ENCODE measurements around the gene MDH1B.

The MDH1B gene

DNA sequence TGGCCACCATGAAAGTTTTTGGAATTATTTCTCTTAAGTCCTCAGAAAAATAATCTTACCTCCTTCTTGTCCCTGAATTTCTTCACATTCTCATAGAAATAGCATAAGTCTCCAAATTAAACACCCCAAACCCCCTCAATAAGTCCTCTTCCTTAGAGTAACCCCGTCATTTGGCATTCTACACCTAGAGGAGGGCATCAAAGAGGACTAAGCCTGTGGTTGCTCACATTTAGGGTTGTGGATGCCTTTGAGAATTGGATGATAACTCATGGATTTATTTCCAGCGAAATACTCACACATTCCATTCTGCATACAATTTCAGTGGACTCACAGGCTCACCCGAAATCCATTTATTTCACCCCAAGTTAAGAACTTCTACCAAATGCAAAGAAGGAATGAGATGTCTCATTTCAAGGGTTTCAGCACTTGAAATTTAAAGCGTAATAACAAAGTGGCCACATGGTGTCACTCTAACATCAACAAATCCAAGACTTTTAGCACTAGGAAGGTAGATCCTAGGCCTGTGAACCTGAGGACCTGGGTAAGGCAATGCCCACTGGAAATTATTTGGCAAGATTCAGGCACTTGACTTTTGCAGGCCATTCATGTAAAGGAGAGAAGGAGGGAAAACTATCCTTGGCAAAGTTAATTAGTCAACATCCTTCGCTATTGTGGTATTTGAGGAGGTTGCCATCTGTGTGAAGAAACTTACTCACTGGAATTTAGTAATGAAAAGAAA lies 71.6 kb downstream of the MDH1B start:
- Histone ChIP-seq H3K4me1 (ENCODE audit: insufficient read depth, insufficient read length) (no peaks in the 10 kb centered on the region), H3K4me3 (ENCODE audit: insufficient read length, low read depth) (no peak overlapping the region), H3K36me3 (ENCODE audit: insufficient read depth, insufficient read length, low read length) (no peaks in the 10 kb centered on the region), H3K9ac (ENCODE audit: insufficient read length, low read depth) (no peak overlapping the region), H3K27me3 (ENCODE audit: insufficient read depth, insufficient read length) (no peaks in the 10 kb centered on the region), H3K9me3 (ENCODE audit: insufficient read depth, low read length) (no peaks in the 10 kb centered on the region)
- TF ChIP-seq YY1 (IDR thresholded peaks at IDR 0.05; ENCODE audit: insufficient read depth, insufficient read length) (no peak), SUZ12 (IDR thresholded peaks at IDR 0.05; ENCODE audit: extremely low read depth, insufficient read depth, insufficient read length) (no peak), ZNF274 (IDR thresholded peaks at IDR 0.05; ENCODE audit: low read depth, low read length) (no peak)
- DNase-seq (ENCODE audit: low read depth, low spot score): peak; percentile 73

DNA sequence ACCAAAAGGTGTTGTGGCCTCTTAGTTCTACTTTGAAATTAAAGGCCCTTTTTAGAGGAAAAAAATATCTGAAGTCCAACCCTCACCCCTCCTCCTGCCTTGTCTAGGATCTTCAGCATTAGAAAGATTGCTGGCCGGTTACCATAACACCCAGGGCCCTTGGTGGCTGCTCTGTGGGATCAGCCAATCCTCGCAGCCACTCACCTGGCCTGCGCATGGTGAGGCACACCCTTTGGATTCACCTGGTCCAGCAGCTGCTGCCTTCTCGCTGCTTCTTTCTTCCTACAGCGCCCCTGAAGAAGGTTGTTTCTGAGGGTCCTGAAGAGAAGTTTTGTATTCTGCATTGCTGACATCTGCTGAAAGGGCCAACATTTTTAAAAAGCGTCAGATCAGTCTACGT lies 72.2 kb downstream of the MDH1B start:
- no peaks in the 10 kb centered on the region for H3K9me3 ChIP-seq (ENCODE audit: insufficient read depth, low read length)
- no peak for DNase-seq (ENCODE audit: low read depth, low spot score)
- TF ChIP-seq YY1 (IDR thresholded peaks at IDR 0.05; ENCODE audit: insufficient read depth, insufficient read length): no peak

DNA sequence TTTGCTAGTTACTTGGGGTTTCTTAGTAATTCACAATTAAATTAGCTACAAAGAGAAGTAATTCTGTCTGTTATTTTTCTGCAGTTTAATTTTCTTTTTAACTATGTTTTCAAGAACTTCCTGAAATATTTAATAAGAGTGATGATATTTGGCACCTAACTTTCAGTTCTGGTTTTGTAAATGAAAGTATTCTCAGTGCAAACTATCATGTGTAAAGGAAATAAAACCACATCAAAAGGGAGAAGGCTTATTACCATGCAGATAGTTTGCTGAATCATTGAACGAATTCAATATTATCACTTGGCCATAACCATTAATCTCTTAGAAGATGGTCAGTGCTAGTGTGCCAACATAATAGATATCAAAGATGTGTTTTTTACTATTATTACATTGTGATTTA lies 76.1 kb downstream of the MDH1B start:
- H3K9ac ChIP-seq (ENCODE audit: insufficient read length, low read depth): no peak overlapping the region
- TF ChIP-seq SUZ12 (IDR thresholded peaks at IDR 0.05; ENCODE audit: extremely low read depth, insufficient read depth, insufficient read length) (no peak), ZNF274 (IDR thresholded peaks at IDR 0.05; ENCODE audit: low read depth, low read length) (no peak), YY1 (IDR thresholded peaks at IDR 0.05; ENCODE audit: insufficient read depth, insufficient read length) (no peak)

More for the DNA sequence above, 72.2 kb downstream of the MDH1B start:
- Histone ChIP-seq H3K4me3 (ENCODE audit: insufficient read length, low read depth) (no peak overlapping the region), H3K36me3 (ENCODE audit: insufficient read depth, insufficient read length, low read length) (no peaks in the 10 kb centered on the region), H3K27me3 (ENCODE audit: insufficient read depth, insufficient read length) (no peaks in the 10 kb centered on the region), H3K9ac (ENCODE audit: insufficient read length, low read depth) (no peak overlapping the region), H3K4me1 (ENCODE audit: insufficient read depth, insufficient read length) (no peaks in the 10 kb centered on the region)

DNA sequence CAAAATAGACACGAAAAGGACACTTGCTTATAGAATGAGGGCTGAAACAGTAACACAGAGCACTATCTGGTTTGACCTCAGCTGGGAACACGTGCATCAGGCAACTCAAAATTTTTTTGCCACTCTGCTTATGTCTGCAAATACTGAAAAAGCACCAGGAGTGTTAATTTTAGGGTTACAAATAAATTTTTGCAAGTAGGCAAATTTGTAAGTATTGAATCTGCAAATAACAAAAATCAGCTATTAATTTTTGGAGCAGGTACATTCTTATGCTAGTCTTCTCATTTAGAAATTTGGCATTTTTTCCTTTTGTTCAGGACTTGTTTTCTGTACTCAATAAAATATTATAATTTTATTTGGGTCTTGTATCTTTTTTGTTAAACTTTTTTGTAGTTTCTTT lies 76.7 kb downstream of the MDH1B start:
- no peak for DNase-seq (ENCODE audit: low read depth, low spot score)
- H3K36me3 ChIP-seq (ENCODE audit: insufficient read depth, insufficient read length, low read length): no peaks in the 10 kb centered on the region
- no peaks in the 10 kb centered on the region for H3K27me3 ChIP-seq (ENCODE audit: insufficient read depth, insufficient read length)
- H3K9me3 ChIP-seq (ENCODE audit: insufficient read depth, low read length): no peaks in the 10 kb centered on the region
- H3K9ac ChIP-seq (ENCODE audit: insufficient read length, low read depth): no peak overlapping the region
- no peak for TF ChIP-seq YY1 (IDR thresholded peaks at IDR 0.05; ENCODE audit: insufficient read depth, insufficient read length)
- TF ChIP-seq SUZ12 (IDR thresholded peaks at IDR 0.05; ENCODE audit: extremely low read depth, insufficient read depth, insufficient read length): no peak
- no peak for TF ChIP-seq ZNF274 (IDR thresholded peaks at IDR 0.05; ENCODE audit: low read depth, low read length)
- no peaks in the 10 kb centered on the region for H3K4me1 ChIP-seq (ENCODE audit: insufficient read depth, insufficient read length)
- H3K4me3 ChIP-seq (ENCODE audit: insufficient read length, low read depth): no peak overlapping the region

More for the DNA sequence above, 76.1 kb downstream of the MDH1B start:
- Histone ChIP-seq H3K9me3 (ENCODE audit: insufficient read depth, low read length) (no peaks in the 10 kb centered on the region), H3K27me3 (ENCODE audit: insufficient read depth, insufficient read length) (no peaks in the 10 kb centered on the region), H3K4me3 (ENCODE audit: insufficient read length, low read depth) (no peak overlapping the region), H3K36me3 (ENCODE audit: insufficient read depth, insufficient read length, low read length) (no peaks in the 10 kb centered on the region), H3K4me1 (ENCODE audit: insufficient read depth, insufficient read length) (no peaks in the 10 kb centered on the region)
- DNase-seq (ENCODE audit: low read depth, low spot score): no peak

Measured in NT2/D1 (cell line).